Fibroblast of pulmonary artery (primary cell): ENCODE results near the gene ARID4A.

Experiments
- DNase-seq: peaks from one replicate; pipeline ENCODE4 v3.0.0-alpha.2; 2010; ENCODE audit warnings: low read depth
- H3K4me3 ChIP-seq: replicated peaks from 2 replicates; pipeline ENCODE4 v1.5.1; 2011; ENCODE audit warnings: low read depth, mild to moderate bottlenecking, control low read depth, low read length, moderate library complexity
- TF ChIP-seq, protein P1 (sequence below): IDR thresholded peaks from 2 replicates; pipeline ENCODE4 v1.5.1; 2011; ENCODE audit warnings: mild to moderate bottlenecking, control low read depth, low read length, inconsistent platforms; ENCODE audit errors: missing control alignments

ARID4A gene

DNA sequence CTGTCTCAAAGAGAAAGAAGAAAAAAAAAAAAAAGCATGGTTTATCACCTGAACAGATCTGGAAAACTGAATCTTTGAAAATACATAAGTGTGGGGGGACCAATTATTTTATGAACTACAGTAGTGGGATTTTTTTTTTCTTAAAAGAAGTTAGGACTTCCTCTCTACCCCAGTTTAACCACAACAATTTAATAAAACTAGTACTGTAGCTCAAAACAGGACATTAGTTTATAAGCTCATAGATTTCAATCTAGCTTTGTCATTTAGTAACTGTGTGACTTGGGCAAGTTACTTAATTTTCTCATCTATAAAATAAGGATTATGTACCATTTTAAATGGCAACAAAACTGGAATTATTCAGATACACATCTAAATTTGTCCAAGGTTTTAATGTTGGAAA is 23.5 kb upstream of the ARID4A start:
- TF ChIP-seq, protein P1, sequence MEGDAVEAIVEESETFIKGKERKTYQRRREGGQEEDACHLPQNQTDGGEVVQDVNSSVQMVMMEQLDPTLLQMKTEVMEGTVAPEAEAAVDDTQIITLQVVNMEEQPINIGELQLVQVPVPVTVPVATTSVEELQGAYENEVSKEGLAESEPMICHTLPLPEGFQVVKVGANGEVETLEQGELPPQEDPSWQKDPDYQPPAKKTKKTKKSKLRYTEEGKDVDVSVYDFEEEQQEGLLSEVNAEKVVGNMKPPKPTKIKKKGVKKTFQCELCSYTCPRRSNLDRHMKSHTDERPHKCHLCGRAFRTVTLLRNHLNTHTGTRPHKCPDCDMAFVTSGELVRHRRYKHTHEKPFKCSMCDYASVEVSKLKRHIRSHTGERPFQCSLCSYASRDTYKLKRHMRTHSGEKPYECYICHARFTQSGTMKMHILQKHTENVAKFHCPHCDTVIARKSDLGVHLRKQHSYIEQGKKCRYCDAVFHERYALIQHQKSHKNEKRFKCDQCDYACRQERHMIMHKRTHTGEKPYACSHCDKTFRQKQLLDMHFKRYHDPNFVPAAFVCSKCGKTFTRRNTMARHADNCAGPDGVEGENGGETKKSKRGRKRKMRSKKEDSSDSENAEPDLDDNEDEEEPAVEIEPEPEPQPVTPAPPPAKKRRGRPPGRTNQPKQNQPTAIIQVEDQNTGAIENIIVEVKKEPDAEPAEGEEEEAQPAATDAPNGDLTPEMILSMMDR: no peak
- DNase-seq: no peak
- no peak overlapping the region for H3K4me3 ChIP-seq

DNA sequence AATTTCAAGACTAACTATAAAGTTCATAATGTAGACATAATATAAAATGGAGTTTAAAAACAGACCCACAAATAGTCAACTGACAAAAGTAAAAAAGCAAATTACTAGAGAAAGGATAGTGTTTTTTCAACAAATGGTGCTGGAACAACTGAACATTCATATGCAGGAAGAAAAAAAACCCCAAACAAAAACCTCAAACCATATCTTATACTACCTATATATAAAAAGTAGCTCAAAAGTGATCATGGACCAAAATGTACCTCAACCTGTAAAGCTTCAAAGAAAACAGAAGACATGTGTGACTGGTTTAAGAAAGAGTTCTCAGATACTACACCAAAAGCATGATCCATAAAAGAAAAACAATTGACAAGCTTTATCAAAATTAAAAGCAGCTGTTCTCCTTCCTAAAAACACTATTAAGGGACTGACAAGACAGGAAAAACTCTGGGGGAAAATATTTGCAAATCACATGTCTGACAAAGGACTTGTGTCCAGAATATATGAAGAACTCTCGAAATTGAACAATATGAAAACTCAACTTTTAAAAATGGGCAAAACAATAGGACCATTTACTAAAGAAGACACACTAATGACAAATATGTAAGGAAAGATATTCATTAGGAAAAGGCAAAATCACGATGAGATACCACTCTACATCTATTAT is 22.7 kb upstream of the ARID4A start:
- H3K4me3 ChIP-seq: no peak overlapping the region
- TF ChIP-seq, protein P1: no peak

GRCh38 chr14:58276208-58276607 is 22.1 kb upstream of the ARID4A start:
- TF ChIP-seq, protein P1: no peak
- no peak for DNase-seq
- H3K4me3 ChIP-seq: no peak overlapping the region

More for the DNA sequence above, 22.7 kb upstream of the ARID4A start:
- no peak for DNase-seq

DNA sequence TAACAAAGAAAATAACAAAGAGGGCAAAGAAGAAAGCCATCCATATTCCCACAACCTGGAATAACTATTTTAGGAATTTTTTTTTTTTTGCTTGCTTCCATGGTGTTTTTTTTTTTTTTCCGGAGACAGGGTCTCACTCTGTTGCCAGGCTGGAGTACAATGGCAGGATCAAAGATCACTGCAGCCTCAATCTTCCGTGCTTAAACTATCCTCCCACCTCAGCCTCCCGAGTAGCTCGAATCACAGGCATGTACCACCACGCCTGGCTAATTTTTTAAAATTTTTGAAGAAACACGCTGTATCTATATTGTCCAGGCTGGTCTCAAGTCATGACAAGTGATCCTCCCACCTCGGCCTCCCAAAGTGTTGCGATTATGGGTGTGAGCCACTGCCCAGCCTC is 20.2 kb upstream of the ARID4A start:
- no peak overlapping the region for H3K4me3 ChIP-seq
- no peak for DNase-seq
- TF ChIP-seq, protein P1: no peak

DNA sequence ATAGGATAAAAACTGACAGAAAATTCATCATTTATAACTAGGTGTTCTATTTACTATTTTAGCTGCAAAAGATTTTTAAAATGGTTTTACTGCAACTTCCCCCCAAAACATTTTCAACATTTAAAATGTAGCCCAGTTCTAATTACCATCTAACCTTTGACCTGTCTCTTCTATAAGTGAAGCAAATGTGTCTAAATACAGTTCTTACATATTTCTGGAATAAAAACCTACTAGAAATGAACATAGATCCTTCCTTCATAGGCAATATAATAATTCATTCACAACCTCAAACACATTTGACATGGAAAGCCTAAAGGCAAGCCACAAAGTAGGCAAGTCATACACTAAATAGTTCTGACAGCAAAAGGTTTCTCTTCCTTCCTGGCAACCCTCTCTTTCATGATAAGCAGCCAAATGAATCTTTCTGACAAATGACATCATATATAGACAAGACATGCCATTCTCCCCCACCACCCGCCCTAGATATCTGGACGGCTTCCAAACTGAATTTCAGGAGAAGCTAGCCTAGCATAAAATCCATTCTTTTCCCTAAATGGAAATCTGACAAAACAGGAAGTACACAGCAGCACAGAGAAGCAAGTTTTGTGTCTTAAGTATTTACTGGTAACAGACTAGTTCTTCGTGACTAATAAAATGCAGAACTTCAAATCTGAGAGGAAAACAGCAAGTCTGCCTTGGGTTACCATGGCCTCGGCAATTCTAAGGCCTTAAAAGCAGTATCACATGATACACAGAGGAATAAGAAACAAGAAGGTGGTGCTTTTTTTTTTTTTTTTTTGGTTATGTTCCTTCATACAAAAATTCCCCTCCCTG is 17.2 kb upstream of the ARID4A start:
- H3K4me3 ChIP-seq: peak overlapping the region; percentile 15
- DNase-seq: peak; percentile 98
- TF ChIP-seq, protein P1: no peak

DNA sequence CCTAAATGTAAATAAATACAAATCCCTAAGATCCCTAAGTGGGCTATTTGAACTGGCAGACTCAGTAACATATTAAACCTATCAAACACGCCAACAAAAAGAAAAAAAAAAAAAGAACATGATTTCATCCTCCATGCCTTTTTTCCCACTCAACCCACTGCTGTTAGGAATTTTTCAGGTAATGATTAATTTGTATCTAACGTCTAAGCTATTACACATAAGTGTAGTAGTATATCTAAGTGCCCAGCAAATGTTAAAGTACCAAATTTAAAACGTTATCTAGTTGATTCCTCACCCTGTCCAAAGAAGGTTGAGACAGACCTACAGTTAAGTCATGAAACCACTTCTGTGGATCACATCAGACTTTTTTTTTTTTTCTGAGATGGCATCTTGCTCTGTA is 16.4 kb upstream of the ARID4A start:
- H3K4me3 ChIP-seq: no peak overlapping the region
- TF ChIP-seq, protein P1: no peak
- DNase-seq: no peak
